IMR-90 (cell line): ENCODE measurements around the gene ARHGAP28. TPM values are rescaled to one million over a fixed set of nuclear protein-coding genes. Genes with fewer than 3 reads are reported as not detected.

Experiments
- ATAC-seq: fragments of 200-7000 bp; cut with Tn5 transposase; 2 replicates; pipeline ENCODE4 v1.9.1; 2020; ENCODE audit warnings: low read depth, mild to moderate bottlenecking, moderate library complexity
- BruUV-seq: library from RNA; stranded (reverse); fragments of 400-500 nt; replicated peaks from 2 replicates; lab custom pipeline; 2021; lab: Mats Ljungman, UMichigan
- CTCF ChIA-PET: fragments of 300-600 bp; formaldehyde crosslinking; extraction: SDS; loops from one replicate; lab custom pipeline; 2021; ENCODE audit warnings: antibody characterized with exemption; lab: Yijun Ruan, JAX
- POLR2A ChIA-PET: fragments of 300-600 bp; sonication (Branson Sonifier 250); formaldehyde crosslinking; loops from one replicate; lab custom pipeline; 2022; ENCODE audit warnings: antibody characterized with exemption; ENCODE audit not compliant: unreplicated experiment; lab: Charles Lee
- DNase-seq: peaks from one replicate; pipeline ENCODE4 v3.0.0; 2013
- H2AFZ ChIP-seq: replicated peaks from 2 replicates; pipeline ENCODE3; 2013; ENCODE audit warnings: low read length, mild to moderate bottlenecking; ENCODE audit not compliant: poor library complexity
- H2AK5ac ChIP-seq: 2 replicates; pipeline ENCODE4 v1.6.1; 2013; ENCODE audit warnings: low read depth, low read length, inconsistent platforms
- H2AK9ac ChIP-seq: replicated peaks from 2 replicates; pipeline ENCODE3; 2013; ENCODE audit warnings: mild to moderate bottlenecking, low read depth, low read length, moderate library complexity; ENCODE audit not compliant: poor library complexity
- H2BK120ac ChIP-seq: 2 replicates; pipeline ENCODE4 v1.6.1; 2013; ENCODE audit warnings: low read depth, low read length, inconsistent platforms
- H2BK15ac ChIP-seq: 3 replicates; pipeline ENCODE4 v1.6.1; 2013; ENCODE audit warnings: low read depth, low read length, inconsistent platforms
- H2BK20ac ChIP-seq: 2 replicates; pipeline ENCODE4 v1.6.1; 2013; ENCODE audit warnings: low read depth, mild to moderate bottlenecking, inconsistent platforms, low read length, moderate library complexity
- H2BK5ac ChIP-seq: 2 replicates; pipeline ENCODE4 v1.6.1; 2013; ENCODE audit warnings: mild to moderate bottlenecking, low read depth, low read length, inconsistent platforms; ENCODE audit not compliant: poor library complexity, severe bottlenecking
- H3K14ac ChIP-seq: replicated peaks from 2 replicates; pipeline ENCODE4 v1.6.1; 2013; ENCODE audit warnings: low read depth, low read length, inconsistent platforms
- H3K18ac ChIP-seq: 2 replicates; pipeline ENCODE4 v1.6.1; 2013; ENCODE audit warnings: low read depth, low read length, control low read depth
- H3K23ac ChIP-seq: 2 replicates; pipeline ENCODE4 v1.6.1; 2013; ENCODE audit warnings: low read depth, low read length, inconsistent platforms
- H3K27ac ChIP-seq: 2 replicates; pipeline ENCODE4 v1.5.1; 2013; ENCODE audit warnings: mild to moderate bottlenecking, control low read depth, low read length; ENCODE audit not compliant: insufficient read depth
- H3K27me3 ChIP-seq: 2 replicates; pipeline ENCODE4 v1.6.1; 2013; ENCODE audit warnings: low read length; ENCODE audit not compliant: control insufficient read depth, insufficient read depth
- H3K36me3 ChIP-seq: 2 replicates; pipeline ENCODE4 v1.6.1; 2013; ENCODE audit warnings: low read length, mixed read lengths; ENCODE audit not compliant: control insufficient read depth, insufficient read depth
- H3K4ac ChIP-seq: 2 replicates; pipeline ENCODE4 v1.6.1; 2013; ENCODE audit warnings: low read depth, low read length, inconsistent platforms
- H3K4me1 ChIP-seq: 2 replicates; pipeline ENCODE4 v1.6.1; 2013; ENCODE audit warnings: low read length, mixed read lengths; ENCODE audit not compliant: control insufficient read depth, insufficient read depth
- H3K4me2 ChIP-seq: 2 replicates; pipeline ENCODE4 v1.6.1; 2013; ENCODE audit warnings: low read depth, mild to moderate bottlenecking, control low read depth, low read length, moderate library complexity
- H3K4me3 ChIP-seq: 2 replicates; pipeline ENCODE4 v1.5.1; 2013; ENCODE audit warnings: low read depth, mild to moderate bottlenecking, control low read depth, low read length, moderate library complexity; ENCODE audit not compliant: insufficient read depth
- H3K56ac ChIP-seq: 2 replicates; pipeline ENCODE4 v1.6.1; 2013; ENCODE audit warnings: low read length, inconsistent platforms; ENCODE audit not compliant: insufficient read depth; ENCODE audit errors: extremely low read depth
- H3K79me1 ChIP-seq, 2 experiments: 2 replicates each; pipeline ENCODE4 v1.6.1; 2013; ENCODE audit warnings: low read length in 2 of 2, inconsistent platforms in 1 of 2, low read depth in 1 of 2
- H3K9ac ChIP-seq: 2 replicates; pipeline ENCODE4 v1.6.1; 2013; ENCODE audit warnings: low read depth, low read length, control low read depth
- H3K9me1 ChIP-seq: 2 replicates; pipeline ENCODE4 v1.6.1; 2013; ENCODE audit warnings: low read length, inconsistent platforms; ENCODE audit not compliant: insufficient read depth
- H3K9me3 ChIP-seq: 2 replicates; pipeline ENCODE4 v1.6.1; 2013; ENCODE audit warnings: low read length; ENCODE audit not compliant: control insufficient read depth, insufficient read depth
- H4K20me1 ChIP-seq: 2 replicates; pipeline ENCODE4 v1.6.1; 2013; ENCODE audit warnings: low read length, inconsistent platforms; ENCODE audit not compliant: insufficient read depth
- H4K5ac ChIP-seq: 2 replicates; pipeline ENCODE4 v1.6.1; 2013; ENCODE audit warnings: mild to moderate bottlenecking, low read depth, low read length, control low read depth
- H4K8ac ChIP-seq, 2 experiments: 2 replicates each; pipeline ENCODE4 v1.6.1; 2013; ENCODE audit warnings: low read depth in 2 of 2, low read length in 2 of 2, control low read depth in 1 of 2, inconsistent platforms in 1 of 2
- H4K91ac ChIP-seq: 2 replicates; pipeline ENCODE4 v1.6.1; 2013; ENCODE audit warnings: low read depth, low read length, inconsistent platforms; ENCODE audit not compliant: insufficient read depth
- FOS ChIP-seq: fragments of 150-350 bp; IDR thresholded peaks from 2 replicates; pipeline ENCODE4 v1.6.1; 2016; ENCODE audit warnings: low read depth, low read length
- MAZ ChIP-seq: IDR thresholded peaks from 2 replicates; pipeline ENCODE4 v1.6.1; 2012; ENCODE audit warnings: low read depth, mild to moderate bottlenecking, low read length, improper control_type of control experiment, moderate library complexity, borderline replicate concordance
- MXI1 ChIP-seq: IDR thresholded peaks from 2 replicates; pipeline ENCODE4 v1.6.1; 2012; ENCODE audit warnings: low read depth, mild to moderate bottlenecking, low read length, moderate library complexity, borderline replicate concordance
- NFE2L2 ChIP-seq: fragments of 150-350 bp; IDR thresholded peaks from 2 replicates; pipeline ENCODE4 v1.6.1; 2016; ENCODE audit warnings: low read depth, mild to moderate bottlenecking, low read length
- POLR2A ChIP-seq: IDR thresholded peaks from 2 replicates; pipeline ENCODE4 v1.6.1; 2012; ENCODE audit warnings: mild to moderate bottlenecking, low read depth, low read length
- RAD21 ChIP-seq: IDR thresholded peaks from 2 replicates; pipeline ENCODE4 v1.6.1; 2012; ENCODE audit warnings: low read length, improper control_type of control experiment
- RCOR1 ChIP-seq: IDR thresholded peaks from 2 replicates; pipeline ENCODE4 v1.6.1; 2012; ENCODE audit warnings: mild to moderate bottlenecking, low read length, improper control_type of control experiment; ENCODE audit not compliant: insufficient replicate concordance
- RFX5 ChIP-seq: IDR thresholded peaks from 2 replicates; pipeline ENCODE4 v1.8.0; 2012; ENCODE audit warnings: low read depth, mild to moderate bottlenecking, low read length, moderate library complexity
- SMC3 ChIP-seq: fragments of 150-350 bp; IDR thresholded peaks from 2 replicates; pipeline ENCODE4 v1.6.1; 2016; ENCODE audit warnings: low read depth, mild to moderate bottlenecking, antibody characterized with exemption, low read length, moderate library complexity
- USF2 ChIP-seq: fragments of 150-350 bp; IDR thresholded peaks from 2 replicates; pipeline ENCODE4 v1.6.1; 2017; ENCODE audit warnings: mild to moderate bottlenecking, antibody characterized with exemption, low read length, low read depth
- WGBS, 2 experiments: methylation state at CpG; one replicate each; pipeline versions ENCODE4 v1.1.5 to v1.1.7; 2013; ENCODE audit warnings: missing lambda C conversion rate in 2 of 2; ENCODE audit not compliant: insufficient read length in 1 of 2; ENCODE audit errors: extremely low coverage in 2 of 2; 5-methylcytosine and 5-hydroxymethylcytosine counted together
- dilution Hi-C: fragments of 300-500 bp; cut with HindIII; formaldehyde crosslinking; loops from one replicate; pipeline ENCODE4 v1.14.3; 2018; ENCODE audit warnings: low sequenced_read_pairs; ENCODE audit not compliant: unreplicated experiment
- in situ Hi-C: fragments of 300-500 bp; cut with MboI; formaldehyde crosslinking; loops from 3 replicates; pipeline ENCODE4 v1.14.3; 2019; ENCODE audit warnings: low sequenced_read_pairs, inconsistent platforms, mixed read lengths
- intact Hi-C: fragments of 100-400 bp; cut with micrococcal nuclease; formaldehyde crosslinking; loops from 2 replicates; pipeline ENCODE4 v1.10.0; 2022
- polyA plus RNA-seq, 3 experiments: library from polyadenylated mRNA; depleted of rRNA; stranded (reverse); fragments of >200 nt; gene quantifications; 2 replicates each; pipeline ENCODE4 v1.2.3, GENCODE V29; 2012; ENCODE audit warnings: low replicate concordance in 1 of 3
- total RNA-seq: library from RNA; depleted of rRNA; stranded (reverse); fragments of >200 nt; gene quantifications from 2 replicates; pipeline ENCODE4 v1.2.3, GENCODE V29; 2012

The ARHGAP28 gene
- total and polyA plus RNA-seq, 2 of the 4 experiments (the other 2 are of a cell fraction), result 1.8 to 3.8 TPM

GRCh38 chr18:6793455-6793854 lies 63.9 kb downstream of the ARHGAP28 start:
- POLR2A ChIA-PET, result no interaction called here
- Histone ChIP-seq H3K4me1 (peaks cover 9% of the 10 kb centered on the region; the same call in 1 of the 2 replicates), H2BK5ac (no peak overlapping the region), H2BK15ac (no peak overlapping the region), H3K4me3 (no peak overlapping the region), H3K9me3 (no peaks in the 10 kb centered on the region), H2AK5ac (no peak overlapping the region), H3K23ac (no peak overlapping the region), H4K20me1 (no peaks in the 10 kb centered on the region), H4K8ac (no peak overlapping the region), H2BK20ac (no peak overlapping the region), H3K27me3 (no peaks in the 10 kb centered on the region), H3K4ac (no peak overlapping the region), H4K5ac (no peak overlapping the region), H3K56ac (no peak overlapping the region), H3K79me1 (no peaks in the 10 kb centered on the region), H3K14ac (no peak overlapping the region), H3K27ac (no peak overlapping the region), H3K4me2 (no peak overlapping the region), H3K18ac (no peak overlapping the region), H3K9ac (no peak overlapping the region), H3K9me1 (no peaks in the 10 kb centered on the region), H2BK120ac (no peak overlapping the region), H3K36me3 (peaks cover 4% of the 10 kb centered on the region), H2AK9ac (no peak overlapping the region), H4K91ac (no peak overlapping the region), H2AFZ (no peak overlapping the region)
- TF ChIP-seq NFE2L2, result no peak
- TF ChIP-seq SMC3, result no peak
- no peak for TF ChIP-seq RCOR1
- TF ChIP-seq RAD21, result no peak
- no peak for TF ChIP-seq MXI1
- TF ChIP-seq USF2, result no peak
- no peak for TF ChIP-seq RFX5
- no peak for TF ChIP-seq MAZ
- no peak for TF ChIP-seq FOS
- TF ChIP-seq POLR2A, result no peak
- no CpG with 5 or more reads among the region's 5 CpGs for WGBS, 2 experiments
- CTCF ChIA-PET, result no interaction called here
- intact Hi-C loops, result no loop called here
- BruUV-seq, result no TSS peak
- DNase-seq (no peak), ATAC-seq (no peak)
- dilution Hi-C loops, result no loop called here
- in situ Hi-C loops, result no loop called here
